HG03439 (cell line): Measurements from ENCODE around the gene PRX.
"Not testable (repeated sequence)": the region's sequence is repeated elsewhere in the genome, so short reads cannot be mapped to it uniquely, and the experiment has no call there.

ENCODE experiments used
- ATAC-seq: cut with Tn5 transposase; IDR thresholded peaks from one replicate; pipeline ENCODE4 v1.9.1; 2021; ENCODE audit warnings: mild to moderate bottlenecking, moderate library complexity; ENCODE audit not compliant: unreplicated experiment

Gene PRX

DNA sequence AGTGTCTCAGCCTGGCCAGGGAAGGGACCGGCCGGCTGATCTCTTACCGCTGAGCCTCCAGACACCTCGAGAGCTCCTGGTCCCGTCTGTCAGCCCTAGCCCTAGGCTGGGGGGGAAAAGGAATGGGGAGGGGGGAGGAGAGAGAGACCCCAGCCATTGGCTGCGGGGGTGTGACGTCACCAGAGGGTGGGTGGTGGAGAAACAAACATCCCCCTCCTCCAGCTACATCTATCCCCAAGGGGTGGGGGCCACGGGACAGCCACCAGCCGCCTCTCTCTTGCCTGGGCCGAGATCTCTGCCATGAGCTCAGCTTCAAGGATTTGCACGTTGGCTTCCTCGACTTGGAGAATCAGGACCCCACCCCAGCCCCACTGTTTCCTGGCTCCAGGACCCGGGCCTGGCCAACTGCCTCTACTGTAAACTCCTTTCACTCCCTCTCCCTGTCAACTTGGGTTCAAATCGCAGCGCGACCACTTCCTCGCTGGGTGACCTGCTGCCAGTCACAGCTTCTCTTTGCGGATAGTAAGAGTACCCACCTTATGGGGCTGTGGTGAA is at the start of gene PRX:
PRX (minus strand) TSS at position 88 of the 555 bp plus-strand sequence. CDS start 5,446 bp downstream, outside the sequence.
- no peak for ATAC-seq

- no peak for ATAC-seq
Observed at GRCh38 chr19:40461669-40462221, 48.6 kb upstream of the PRX start.

- ATAC-seq = no peak
Observed at GRCh38 chr19:40460185-40460584, 47.0 kb upstream of the PRX start.

- ATAC-seq = no peak
Observed at GRCh38 chr19:40458597-40458974, 45.4 kb upstream of the PRX start.

GRCh38 chr19:40457953-40458596 is 44.9 kb upstream of the PRX start:
- no peak for ATAC-seq

- no peak for ATAC-seq
Observed at GRCh38 chr19:40457048-40457447, 43.9 kb upstream of the PRX start.

DNA sequence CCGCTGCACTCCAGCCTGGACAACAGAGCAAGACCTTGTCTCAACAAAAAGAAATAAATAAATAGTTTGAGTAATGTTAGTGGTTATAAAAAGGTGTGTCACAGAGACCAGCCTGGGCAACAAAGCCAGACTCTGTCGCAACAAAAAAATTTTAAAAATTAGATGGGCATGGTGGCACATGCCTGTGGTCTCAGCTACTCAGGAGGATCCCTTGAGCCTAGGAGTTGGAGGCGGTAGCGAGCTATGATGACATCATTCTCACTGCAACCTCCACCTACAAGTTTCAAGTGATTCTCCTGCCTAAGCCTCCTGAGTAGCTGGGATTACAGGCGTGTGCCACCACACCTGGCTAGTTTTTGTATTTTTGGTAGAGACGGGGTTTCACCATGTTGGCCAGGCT is 40.8 kb upstream of the PRX start:
- not testable (repeated sequence) for ATAC-seq

- no peak for ATAC-seq
Observed at GRCh38 chr19:40453151-40453735, 40.1 kb upstream of the PRX start.

- no peak for ATAC-seq
Observed at GRCh38 chr19:40452016-40452415, 38.8 kb upstream of the PRX start.

DNA sequence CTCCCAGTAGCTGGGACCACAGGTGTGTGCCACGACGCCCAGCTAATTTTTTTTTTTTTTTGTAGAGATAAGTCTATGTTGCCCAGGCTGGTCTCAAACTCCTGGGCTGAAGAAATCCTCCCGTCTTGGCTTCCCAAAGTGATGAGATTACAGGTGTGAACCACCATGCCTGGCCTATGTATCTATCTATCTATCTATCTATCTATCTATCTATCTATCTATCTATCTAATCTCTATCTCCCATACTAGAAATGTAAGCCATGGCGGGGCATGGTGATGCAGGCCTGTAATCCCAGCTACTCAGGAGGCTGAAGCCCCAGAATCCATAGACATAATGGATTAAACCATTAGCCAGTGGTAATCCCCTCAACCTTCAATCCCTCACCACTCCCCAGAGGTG is 37.5 kb upstream of the PRX start:
- no peak for ATAC-seq

GRCh38 chr19:40449506-40449905 is 36.3 kb upstream of the PRX start:
- ATAC-seq = no peak

GRCh38 chr19:40446263-40446784 is 33.1 kb upstream of the PRX start:
- no peak for ATAC-seq

DNA sequence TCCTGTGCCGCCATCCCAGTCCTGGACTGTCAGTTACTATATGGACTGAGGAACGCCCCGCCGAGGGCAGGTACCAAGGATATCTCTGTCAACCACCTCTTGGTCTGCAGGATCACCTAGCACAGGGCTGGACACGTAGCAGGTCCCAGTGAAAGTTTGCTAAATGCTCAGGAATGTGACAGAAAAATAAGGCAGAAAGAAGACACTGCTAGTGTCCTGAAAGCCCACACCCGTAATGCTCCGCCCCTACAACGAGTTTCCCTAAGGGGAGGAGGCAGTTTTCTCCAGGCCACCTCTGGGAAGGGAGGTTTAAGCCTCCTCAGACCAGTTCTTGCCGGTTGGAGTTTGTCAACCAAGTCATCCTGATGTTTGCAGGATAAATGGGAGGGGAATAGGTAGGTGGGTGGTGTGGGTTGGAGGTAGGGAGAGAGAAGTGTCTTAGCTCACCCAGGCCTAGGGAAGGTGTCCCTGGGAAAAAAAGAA is 32.6 kb upstream of the PRX start:
- ATAC-seq = no peak

- no peak for ATAC-seq
Observed at GRCh38 chr19:40444825-40445312, 31.7 kb upstream of the PRX start.

DNA sequence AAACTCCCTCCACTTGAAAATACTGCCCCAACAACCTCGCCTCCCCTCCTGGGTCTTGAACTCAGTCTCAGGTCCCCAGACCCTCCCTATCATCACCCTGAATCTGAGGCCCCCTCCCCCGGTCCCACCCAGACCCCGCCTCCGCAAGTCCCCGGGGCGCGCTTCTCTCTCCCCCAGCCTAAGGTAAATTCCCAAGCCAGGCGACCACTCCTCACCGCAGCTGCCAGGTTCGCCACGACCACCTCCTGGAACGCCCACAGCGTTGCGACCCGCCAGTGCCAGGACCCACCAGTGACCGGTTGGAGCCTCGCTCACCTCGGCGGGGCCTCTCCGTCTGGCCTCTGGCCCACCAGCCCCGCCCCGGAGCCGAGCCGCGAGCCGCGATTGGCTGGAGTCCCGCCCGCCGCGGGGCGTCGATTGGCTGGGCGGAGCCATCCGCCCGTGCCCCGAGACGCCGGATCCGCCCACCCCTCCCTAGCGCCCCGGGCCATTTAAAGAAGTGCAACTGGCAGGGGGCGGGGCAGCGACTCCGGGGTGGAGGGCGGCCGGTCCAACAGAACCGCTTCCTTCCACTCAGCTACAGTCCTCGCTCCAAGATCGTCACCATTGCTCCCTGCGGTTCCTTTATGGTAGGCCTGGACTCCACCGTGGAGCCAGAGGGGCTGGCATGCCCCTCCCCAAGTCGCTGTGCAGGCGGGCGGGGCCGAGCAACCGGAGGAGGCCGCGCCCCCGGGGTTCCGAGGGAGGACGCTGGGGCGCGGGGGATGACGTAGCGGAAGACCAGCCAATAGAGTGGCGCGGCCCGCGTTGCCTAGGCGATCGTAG is 31.0 kb upstream of the PRX start, which contains the start of gene SERTAD3:
SERTAD3 (minus strand) TSS at position 336 of the 825 bp plus-strand sequence. CDS start 2,255 bp downstream, outside the sequence.
- peak; percentile 65 for ATAC-seq

DNA sequence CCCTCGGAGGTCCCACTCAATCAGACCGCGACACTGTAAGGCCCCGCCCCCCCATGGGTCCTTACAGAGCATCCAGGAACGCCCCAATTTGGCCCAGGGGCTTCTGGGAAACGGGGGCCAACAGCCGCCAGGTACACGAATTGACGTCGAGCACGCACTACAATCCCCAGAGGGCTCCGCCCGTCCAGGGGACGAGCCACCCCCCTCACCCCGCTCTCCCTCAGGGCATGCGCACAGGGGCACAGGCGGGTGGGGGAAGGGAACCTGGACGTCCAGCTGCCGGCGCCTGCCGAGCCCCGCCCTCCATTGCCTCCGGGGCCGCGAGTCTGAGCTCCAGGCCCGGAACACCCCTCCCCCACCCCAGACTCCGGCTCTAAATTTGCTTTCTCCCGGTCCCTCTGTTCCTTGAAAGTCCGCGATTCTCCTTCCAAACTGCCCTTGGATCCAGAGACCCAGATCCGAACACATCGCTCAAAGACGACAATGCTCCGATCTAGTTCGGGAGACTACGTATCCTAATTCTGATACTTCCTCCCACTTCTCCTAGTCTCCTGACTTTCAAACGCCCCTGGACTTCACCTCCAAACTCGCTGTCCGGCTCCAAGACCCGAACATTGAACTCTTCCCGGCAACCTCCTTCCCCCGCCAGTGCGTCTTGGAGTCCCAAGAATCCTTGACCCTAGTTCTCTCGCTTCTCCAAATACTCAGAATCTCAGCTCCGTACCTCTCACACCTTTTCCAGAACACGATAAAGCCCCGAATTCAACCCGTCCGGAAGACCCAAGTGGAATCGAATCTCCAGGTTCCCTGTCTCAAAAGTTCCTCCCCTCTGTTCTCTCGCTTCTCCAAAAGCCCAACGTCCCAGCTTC is 30.2 kb upstream of the PRX start:
- peak; percentile 82 for ATAC-seq

- ATAC-seq = no peak
Observed at GRCh38 chr19:40442328-40443130, 29.4 kb upstream of the PRX start.

GRCh38 chr19:40441719-40442253 is 28.6 kb upstream of the PRX start:
- no peak for ATAC-seq

GRCh38 chr19:40438284-40438683 is 25.1 kb upstream of the PRX start:
- ATAC-seq = no peak
